ENCODE data around the gene FRY.

The FRY gene

GRCh38 chr13:32150794-32151193, 119.2 kb downstream of the FRY start:
- DNase-seq: no peak
- TF ChIP-seq POLR2A (IDR thresholded peaks at IDR 0.05; ENCODE audit: low read length) (no peak), GATA1 (IDR thresholded peaks at IDR 0.05; ENCODE audit: low read depth, low read length) (no peak)

- TF ChIP-seq GATA1 (IDR thresholded peaks at IDR 0.05; ENCODE audit: low read depth, low read length) (no peak), POLR2A (IDR thresholded peaks at IDR 0.05; ENCODE audit: low read length) (no peak)
- no peak for DNase-seq
These were observed 119.7 kb downstream of the FRY start for GRCh38 chr13:32151240-32151639.

GRCh38 chr13:32153056-32153455, 121.5 kb downstream of the FRY start:
- no peak for TF ChIP-seq POLR2A (IDR thresholded peaks at IDR 0.05; ENCODE audit: low read length)
- no peak for DNase-seq

GRCh38 chr13:32159137-32159869, 127.7 kb downstream of the FRY start:
- no peak for DNase-seq
- TF ChIP-seq GATA1 (IDR thresholded peaks at IDR 0.05; ENCODE audit: low read depth, low read length) (no peak), POLR2A (IDR thresholded peaks at IDR 0.05; ENCODE audit: low read length) (no peak)

- DNase-seq: no peak
- TF ChIP-seq POLR2A (IDR thresholded peaks at IDR 0.05; ENCODE audit: low read length) (no peak), GATA1 (IDR thresholded peaks at IDR 0.05; ENCODE audit: low read depth, low read length) (no peak)
These were observed 130.9 kb downstream of the FRY start for GRCh38 chr13:32162395-32163005.

GRCh38 chr13:32164622-32165268, 133.2 kb downstream of the FRY start:
- peak; percentile 79 to 82 for DNase-seq

GRCh38 chr13:32165796-32166195, 134.2 kb downstream of the FRY start:
- TF ChIP-seq GATA1 (IDR thresholded peaks at IDR 0.05; ENCODE audit: low read depth, low read length): no peak
- TF ChIP-seq POLR2A (IDR thresholded peaks at IDR 0.05; ENCODE audit: low read length): no peak
- no peak for DNase-seq

More at GRCh38 chr13:32164622-32165268, 133.2 kb downstream of the FRY start:
- TF ChIP-seq GATA1 (IDR thresholded peaks at IDR 0.05; ENCODE audit: low read depth, low read length): no peak
- no peak for TF ChIP-seq POLR2A (IDR thresholded peaks at IDR 0.05; ENCODE audit: low read length)

GRCh38 chr13:32168131-32168530, 136.6 kb downstream of the FRY start:
- DNase-seq: no peak
- TF ChIP-seq GATA1 (IDR thresholded peaks at IDR 0.05; ENCODE audit: low read depth, low read length) (no peak), POLR2A (IDR thresholded peaks at IDR 0.05; ENCODE audit: low read length) (no peak)

GRCh38 chr13:32170841-32171240, 139.3 kb downstream of the FRY start:
- TF ChIP-seq GATA1 (IDR thresholded peaks at IDR 0.05; ENCODE audit: low read depth, low read length) (no peak), POLR2A (IDR thresholded peaks at IDR 0.05; ENCODE audit: low read length) (no peak)
- no peak for DNase-seq

GRCh38 chr13:32173881-32174280, 142.3 kb downstream of the FRY start:
- DNase-seq: peak; percentile 60 to 68
- TF ChIP-seq POLR2A (IDR thresholded peaks at IDR 0.05; ENCODE audit: low read length) (no peak), GATA1 (IDR thresholded peaks at IDR 0.05; ENCODE audit: low read depth, low read length) (no peak)

- DNase-seq: peak; percentile 10 to 31
- no peak for TF ChIP-seq POLR2A (IDR thresholded peaks at IDR 0.05; ENCODE audit: low read length)
- TF ChIP-seq GATA1 (IDR thresholded peaks at IDR 0.05; ENCODE audit: low read depth, low read length): no peak
These were observed 142.8 kb downstream of the FRY start for GRCh38 chr13:32174366-32174765.

GRCh38 chr13:32175307-32175706, 143.7 kb downstream of the FRY start:
- DNase-seq: peak; percentile 94 to 97
- TF ChIP-seq GATA1 (IDR thresholded peaks at IDR 0.05; ENCODE audit: low read depth, low read length): peak; percentile 6
- TF ChIP-seq POLR2A (IDR thresholded peaks at IDR 0.05; ENCODE audit: low read length): peak; percentile 48

- TF ChIP-seq GATA1 (IDR thresholded peaks at IDR 0.05; ENCODE audit: low read depth, low read length): no peak
- no peak for TF ChIP-seq POLR2A (IDR thresholded peaks at IDR 0.05; ENCODE audit: low read length)
These were observed 144.4 kb downstream of the FRY start for GRCh38 chr13:32175943-32176342.

GRCh38 chr13:32176696-32177095, 145.1 kb downstream of the FRY start:
- TF ChIP-seq GATA1 (IDR thresholded peaks at IDR 0.05; ENCODE audit: low read depth, low read length): no peak
- TF ChIP-seq POLR2A (IDR thresholded peaks at IDR 0.05; ENCODE audit: low read length): no peak
- DNase-seq: peak in 1 of 2 experiments; percentile 30

More at GRCh38 chr13:32175943-32176342, 144.4 kb downstream of the FRY start:
- peak; percentile 14 to 57 for DNase-seq

Data from erythroblast (primary cell).